ENCODE results near the gene CSHL1. TPM values are rescaled to one million over a fixed set of nuclear protein-coding genes. Genes with fewer than 3 reads are reported as not detected.
"Not testable (repeated sequence)": the region's sequence is repeated elsewhere in the genome, so short reads cannot be mapped to it uniquely, and the experiment has no call there.

Gene CSHL1
- polyA plus RNA-seq, 1 experiment: not detected

- Histone ChIP-seq H3K27ac (ENCODE audit: low read depth, low read length) (no peak overlapping the region), H3K4me3 (ENCODE audit: low read depth, low read length) (no peak overlapping the region), H3K27me3 (ENCODE audit: control insufficient read depth, insufficient read depth, low read length) (peaks cover 20% of the 10 kb centered on the region), H3K9me3 (ENCODE audit: control insufficient read depth, insufficient read depth, low read length) (no peaks in the 10 kb centered on the region; the same call in 1 of the 2 replicates)
- peak; percentile 94 for TF ChIP-seq CTCF (IDR thresholded peaks at IDR 0.05; ENCODE audit: low read depth, low read length)
- peak; percentile 15 for DNase-seq (ENCODE audit: low read depth, low spot score)
- CTCF ChIA-PET: interaction anchor here (0.7 to 4.6 kb wide), 29 partner anchors 8 to 372 kb away, joined by 3 to 110 read pairs (median 6); partner anchors contain the start of genes CD79B and ICAM2
- POLR2A ChIA-PET: no interaction called here
Measured at GRCh38 chr17:63919311-63919723, 8.3 kb upstream of the CSHL1 start.

DNA sequence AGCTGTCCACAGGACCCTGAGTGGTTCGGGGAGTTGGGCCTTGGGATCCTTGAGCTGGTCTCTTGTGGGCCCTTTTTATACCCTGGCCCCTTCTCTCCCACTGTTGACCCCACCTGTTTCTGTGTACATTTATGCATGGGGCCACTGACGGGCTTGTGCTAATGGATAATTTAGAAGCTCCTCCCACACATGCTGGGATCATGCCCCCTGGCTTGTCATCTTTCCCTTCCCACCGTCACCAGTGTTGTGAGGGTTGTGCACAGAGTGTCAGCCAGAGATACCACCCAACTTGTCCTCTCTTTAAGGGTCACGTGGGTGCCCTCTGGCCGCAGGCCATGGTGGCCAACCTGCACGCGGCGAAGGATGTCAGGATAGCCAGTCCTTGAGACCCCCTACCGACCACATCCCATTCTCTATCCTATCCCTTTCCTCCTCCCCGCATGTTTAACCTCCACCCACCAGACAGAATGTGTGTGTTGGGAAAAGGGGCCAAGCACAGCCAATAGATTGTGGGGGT is 7.8 kb upstream of the CSHL1 start, which contains the start of gene GH1:
Gene GH1, minus strand, starts transcription at position 51 of the 517 bp plus-strand sequence. CDS start 63 bp downstream, outside the sequence.
- peaks cover 20% of the 10 kb centered on the region for H3K27me3 ChIP-seq (ENCODE audit: control insufficient read depth, insufficient read depth, low read length)
- H3K4me3 ChIP-seq (ENCODE audit: low read depth, low read length); H3K9me3 ChIP-seq (ENCODE audit: control insufficient read depth, insufficient read depth, low read length); POLR2A ChIA-PET; H3K27ac ChIP-seq (ENCODE audit: low read depth, low read length); DNase-seq (ENCODE audit: low read depth, low spot score): not testable (repeated sequence)
- CTCF ChIA-PET: interaction anchor here (0.7 to 4.6 kb wide), 25 partner anchors 9 to 372 kb away, joined by 3 to 110 read pairs (median 5); partner anchors contain the start of genes CD79B and ICAM2

DNA sequence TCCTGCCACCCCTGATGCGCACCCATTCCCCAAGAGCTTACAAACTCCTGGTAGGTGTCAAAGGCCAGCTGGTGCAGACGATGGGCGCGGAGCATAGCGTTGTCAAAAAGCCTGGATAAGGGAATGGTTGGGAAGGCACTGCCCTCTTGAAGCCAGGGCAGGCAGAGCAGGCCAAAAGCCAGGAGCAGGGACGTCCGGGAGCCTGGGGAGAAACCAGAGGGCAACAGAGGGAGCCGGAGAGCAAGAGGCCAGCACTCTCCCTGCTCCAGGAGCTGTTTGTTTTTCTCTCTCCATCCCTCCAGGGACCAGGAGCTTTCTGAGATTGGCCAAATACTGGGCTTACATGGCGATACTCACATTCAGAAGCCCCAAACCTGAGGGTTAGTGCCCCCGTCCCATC is 7.2 kb upstream of the CSHL1 start:
- no peak overlapping the region for H3K27ac ChIP-seq (ENCODE audit: low read depth, low read length)
- DNase-seq (ENCODE audit: low read depth, low spot score): no peak
- ChIA-PET POLR2A (no interaction called here), CTCF (interaction anchor here (0.7 to 4.6 kb wide), 17 partner anchors 11 to 236 kb away, joined by 3 to 110 read pairs (median 5); partner anchors contain the start of genes CD79B and ICAM2)
- peak; percentile 9; the same call in 1 of the 2 replicates for TF ChIP-seq CTCF (IDR thresholded peaks at IDR 0.05; ENCODE audit: low read depth, low read length)
- no peaks in the 10 kb centered on the region; the same call in 1 of the 2 replicates for H3K9me3 ChIP-seq (ENCODE audit: control insufficient read depth, insufficient read depth, low read length)
- H3K4me3 ChIP-seq (ENCODE audit: low read depth, low read length): no peak overlapping the region
- H3K27me3 ChIP-seq (ENCODE audit: control insufficient read depth, insufficient read depth, low read length): peaks cover 25% of the 10 kb centered on the region

DNA sequence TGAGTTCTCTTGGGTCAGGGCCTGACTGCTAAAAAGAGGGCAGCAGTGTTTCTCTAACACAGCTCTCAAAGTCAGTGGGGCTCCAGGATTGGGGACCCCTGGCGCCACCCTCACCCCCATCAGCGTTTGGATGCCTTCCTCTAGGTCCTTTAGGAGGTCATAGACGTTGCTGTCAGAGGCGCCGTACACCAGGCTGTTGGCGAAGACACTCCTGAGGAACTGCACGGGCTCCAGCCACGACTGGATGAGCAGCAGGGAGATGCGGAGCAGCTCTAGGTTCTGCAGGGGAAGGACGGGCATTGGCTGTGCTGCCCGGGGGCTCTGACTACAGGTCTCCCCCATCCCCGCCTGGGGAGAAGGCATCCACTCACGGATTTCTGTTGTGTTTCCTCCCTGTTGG is 6.6 kb upstream of the CSHL1 start:
- Histone ChIP-seq H3K4me3 (ENCODE audit: low read depth, low read length) (no peak overlapping the region), H3K27ac (ENCODE audit: low read depth, low read length) (no peak overlapping the region), H3K9me3 (ENCODE audit: control insufficient read depth, insufficient read depth, low read length) (no peaks in the 10 kb centered on the region; the same call in 1 of the 2 replicates), H3K27me3 (ENCODE audit: control insufficient read depth, insufficient read depth, low read length) (peaks cover 25% of the 10 kb centered on the region)
- ChIA-PET POLR2A (no interaction called here), CTCF (interaction anchor here (0.5 to 4.6 kb wide), 8 partner anchors 50 to 237 kb away, joined by 3 to 110 read pairs (median 6); no protein-coding TSS in a partner anchor)
- no peak for TF ChIP-seq CTCF (IDR thresholded peaks at IDR 0.05; ENCODE audit: low read depth, low read length)
- DNase-seq (ENCODE audit: low read depth, low spot score): no peak

- POLR2A ChIA-PET; H3K4me3 ChIP-seq (ENCODE audit: low read depth, low read length); H3K27ac ChIP-seq (ENCODE audit: low read depth, low read length); DNase-seq (ENCODE audit: low read depth, low spot score); H3K9me3 ChIP-seq (ENCODE audit: control insufficient read depth, insufficient read depth, low read length): not testable (repeated sequence)
- peaks cover 28% of the 10 kb centered on the region for H3K27me3 ChIP-seq (ENCODE audit: control insufficient read depth, insufficient read depth, low read length)
- CTCF ChIA-PET: interaction anchor here (0.5 to 4.6 kb wide), 4 partner anchors 51 to 207 kb away, joined by 4 to 110 read pairs (median 6); no protein-coding TSS in a partner anchor
Measured at GRCh38 chr17:63917206-63917605, 6.1 kb upstream of the CSHL1 start.

GRCh38 chr17:63916566-63917185 is 5.6 kb upstream of the CSHL1 start:
- peaks cover 28% of the 10 kb centered on the region for H3K27me3 ChIP-seq (ENCODE audit: control insufficient read depth, insufficient read depth, low read length)
- ChIA-PET CTCF (interaction anchor here (1.3 to 1.6 kb wide), 2 partner anchors 109 to 217 kb away, joined by 4 to 6 read pairs; no protein-coding TSS in a partner anchor), POLR2A (no interaction called here)
- no peaks in the 10 kb centered on the region; the same call in 1 of the 2 replicates for H3K9me3 ChIP-seq (ENCODE audit: control insufficient read depth, insufficient read depth, low read length)
- no peak for DNase-seq (ENCODE audit: low read depth, low spot score)
- no peak overlapping the region for H3K4me3 ChIP-seq (ENCODE audit: low read depth, low read length)
- no peak for TF ChIP-seq CTCF (IDR thresholded peaks at IDR 0.05; ENCODE audit: low read depth, low read length)
- no peak overlapping the region for H3K27ac ChIP-seq (ENCODE audit: low read depth, low read length)

- peaks cover 29% of the 10 kb centered on the region for H3K27me3 ChIP-seq (ENCODE audit: control insufficient read depth, insufficient read depth, low read length)
- H3K27ac ChIP-seq (ENCODE audit: low read depth, low read length); H3K9me3 ChIP-seq (ENCODE audit: control insufficient read depth, insufficient read depth, low read length); DNase-seq (ENCODE audit: low read depth, low spot score); POLR2A ChIA-PET; H3K4me3 ChIP-seq (ENCODE audit: low read depth, low read length): not testable (repeated sequence)
- CTCF ChIA-PET: interaction anchor here (0.7 to 1.6 kb wide), 3 partner anchors 110 to 218 kb away, joined by 4 to 6 read pairs (median 4); no protein-coding TSS in a partner anchor
Measured at GRCh38 chr17:63915753-63916152, 4.7 kb upstream of the CSHL1 start.
